ENCODE results near the gene ARID1B. TPM values are rescaled to one million over a fixed set of nuclear protein-coding genes. Genes with fewer than 3 reads are reported as not detected.

Gene ARID1B
- total and polyA plus RNA-seq, 2 of the 4 experiments (the other 2 are of a cell fraction) = 14.5 to 20.1 TPM

DNA sequence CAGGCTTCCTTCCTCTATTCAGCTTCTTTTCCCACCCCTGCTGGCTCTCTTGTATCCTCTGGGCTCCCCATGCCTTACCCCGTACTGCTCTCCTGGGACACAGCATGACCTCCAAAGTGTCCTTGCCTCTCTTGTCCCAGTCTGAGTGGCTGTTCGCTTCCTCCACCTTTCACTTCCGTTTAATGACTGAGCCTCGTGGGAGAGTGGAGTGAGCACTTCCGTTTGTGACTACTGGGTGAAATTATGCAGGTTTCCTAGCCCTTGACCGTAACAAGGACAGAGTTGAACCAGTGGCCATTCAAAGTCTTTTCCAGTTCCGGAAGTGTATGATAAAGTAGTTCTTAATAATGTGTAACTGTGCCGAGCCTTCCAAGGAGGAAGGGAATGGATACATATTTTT is 109.2 kb downstream of the ARID1B start:
- H4K20me1 ChIP-seq (ENCODE audit: insufficient read depth, low read length) = peaks cover 31% of the 10 kb centered on the region
- no peak overlapping the region for H4K8ac ChIP-seq (ENCODE audit: low read depth in 2 of 2, low read length in 2 of 2)
- CTCF ChIA-PET = no interaction called here
- TF ChIP-seq, protein P1, sequence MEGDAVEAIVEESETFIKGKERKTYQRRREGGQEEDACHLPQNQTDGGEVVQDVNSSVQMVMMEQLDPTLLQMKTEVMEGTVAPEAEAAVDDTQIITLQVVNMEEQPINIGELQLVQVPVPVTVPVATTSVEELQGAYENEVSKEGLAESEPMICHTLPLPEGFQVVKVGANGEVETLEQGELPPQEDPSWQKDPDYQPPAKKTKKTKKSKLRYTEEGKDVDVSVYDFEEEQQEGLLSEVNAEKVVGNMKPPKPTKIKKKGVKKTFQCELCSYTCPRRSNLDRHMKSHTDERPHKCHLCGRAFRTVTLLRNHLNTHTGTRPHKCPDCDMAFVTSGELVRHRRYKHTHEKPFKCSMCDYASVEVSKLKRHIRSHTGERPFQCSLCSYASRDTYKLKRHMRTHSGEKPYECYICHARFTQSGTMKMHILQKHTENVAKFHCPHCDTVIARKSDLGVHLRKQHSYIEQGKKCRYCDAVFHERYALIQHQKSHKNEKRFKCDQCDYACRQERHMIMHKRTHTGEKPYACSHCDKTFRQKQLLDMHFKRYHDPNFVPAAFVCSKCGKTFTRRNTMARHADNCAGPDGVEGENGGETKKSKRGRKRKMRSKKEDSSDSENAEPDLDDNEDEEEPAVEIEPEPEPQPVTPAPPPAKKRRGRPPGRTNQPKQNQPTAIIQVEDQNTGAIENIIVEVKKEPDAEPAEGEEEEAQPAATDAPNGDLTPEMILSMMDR (conservative IDR thresholded peaks at IDR 0.05; ENCODE audit: low read depth, low read length) = no peak
- TF ChIP-seq, protein P2, sequence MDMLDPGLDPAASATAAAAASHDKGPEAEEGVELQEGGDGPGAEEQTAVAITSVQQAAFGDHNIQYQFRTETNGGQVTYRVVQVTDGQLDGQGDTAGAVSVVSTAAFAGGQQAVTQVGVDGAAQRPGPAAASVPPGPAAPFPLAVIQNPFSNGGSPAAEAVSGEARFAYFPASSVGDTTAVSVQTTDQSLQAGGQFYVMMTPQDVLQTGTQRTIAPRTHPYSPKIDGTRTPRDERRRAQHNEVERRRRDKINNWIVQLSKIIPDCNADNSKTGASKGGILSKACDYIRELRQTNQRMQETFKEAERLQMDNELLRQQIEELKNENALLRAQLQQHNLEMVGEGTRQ (IDR thresholded peaks at IDR 0.05; ENCODE audit: low read depth, low read length) = no peak
- TF ChIP-seq NFE2L2 (IDR thresholded peaks at IDR 0.05; ENCODE audit: low read depth, low read length) (no peak), CEBPB (IDR thresholded peaks at IDR 0.05; ENCODE audit: low read depth, low read length) (no peak), MAZ (IDR thresholded peaks at IDR 0.05; ENCODE audit: borderline replicate concordance, low read depth, low read length) (no peak), SMC3 (IDR thresholded peaks at IDR 0.05; ENCODE audit: low read depth, low read length) (no peak), FOS (IDR thresholded peaks at IDR 0.05; ENCODE audit: low read depth, low read length) (no peak), RCOR1 (IDR thresholded peaks at IDR 0.05; ENCODE audit: insufficient replicate concordance, low read length) (no peak), ELK1 (IDR thresholded peaks at IDR 0.05; ENCODE audit: borderline replicate concordance, low read depth, low read length) (no peak), MXI1 (IDR thresholded peaks at IDR 0.05; ENCODE audit: borderline replicate concordance, low read depth, low read length) (no peak), POLR2A (IDR thresholded peaks at IDR 0.05; ENCODE audit: low read depth, low read length) (no peak), CHD1 (IDR thresholded peaks at IDR 0.05; ENCODE audit: low read depth, low read length) (no peak), RAD21 (IDR thresholded peaks at IDR 0.05; ENCODE audit: low read length) (no peak)
- DNase-seq (no peak), ATAC-seq (ENCODE audit: low read depth) (no peak)
- H3K18ac ChIP-seq (ENCODE audit: low read depth, low read length) = no peak overlapping the region
- H3K9ac ChIP-seq (ENCODE audit: low read depth, low read length) = no peak overlapping the region
- H3K23ac ChIP-seq (ENCODE audit: low read depth, low read length) = no peak overlapping the region
- in situ Hi-C loops (cut with MboI; ENCODE audit: low sequenced_read_pairs) = no loop called here
- POLR2A ChIA-PET (ENCODE audit: unreplicated experiment) = no interaction called here
- no peak overlapping the region for H2AK5ac ChIP-seq (ENCODE audit: low read depth, low read length)
- peak overlapping the region; percentile 17; the same call in 1 of the 2 replicates for H3K4ac ChIP-seq (ENCODE audit: low read depth, low read length)
- H3K56ac ChIP-seq (ENCODE audit: extremely low read depth, insufficient read depth, low read length) = no peak overlapping the region
- dilution Hi-C loops (cut with HindIII; ENCODE audit: low sequenced_read_pairs, unreplicated experiment) = no loop called here
- no peaks in the 10 kb centered on the region for H3K27me3 ChIP-seq (ENCODE audit: control insufficient read depth, insufficient read depth, low read length)
- H3K4me3 ChIP-seq (ENCODE audit: insufficient read depth, low read depth, low read length) = no peak overlapping the region
- intact Hi-C loops (cut with micrococcal nuclease) = loop anchor here (5.0 kb wide), 1 partner anchor 36 kb away; no protein-coding TSS in a partner anchor
- peaks cover 10% of the 10 kb centered on the region for H3K4me1 ChIP-seq (ENCODE audit: control insufficient read depth, insufficient read depth, low read length)
- H2AK9ac ChIP-seq (replicated peaks; ENCODE audit: low read depth, low read length, poor library complexity) = no peak overlapping the region
- peaks cover 47 to 67% of the 10 kb centered on the region in 2 experiments for H3K79me1 ChIP-seq (ENCODE audit: low read depth in 1 of 2, low read length in 2 of 2)
- H2BK120ac ChIP-seq (ENCODE audit: low read depth, low read length) = no peak overlapping the region
- H2AFZ ChIP-seq (replicated peaks; ENCODE audit: low read length, poor library complexity) = peak overlapping the region; percentile 4
- peaks cover 5% of the 10 kb centered on the region; the same call in 1 of the 2 replicates for H3K9me1 ChIP-seq (ENCODE audit: insufficient read depth, low read length)
- H3K36me3 ChIP-seq (ENCODE audit: control insufficient read depth, insufficient read depth, low read length) = no peaks in the 10 kb centered on the region
- H4K91ac ChIP-seq (ENCODE audit: insufficient read depth, low read depth, low read length) = no peak overlapping the region
- no peak overlapping the region for H2BK5ac ChIP-seq (ENCODE audit: low read depth, low read length, poor library complexity, severe bottlenecking)
- no peak overlapping the region for H2BK15ac ChIP-seq (ENCODE audit: low read depth, low read length)
- H3K14ac ChIP-seq (replicated peaks; ENCODE audit: low read depth, low read length) = peak overlapping the region; percentile 19; the same call in 1 of the 2 replicates
- 100% methylated on average over 1 of the region's 8 CpGs; no CpG with 5 or more reads in 1 of the 2 experiments for WGBS, 2 experiments (ENCODE audit: extremely low coverage in 2 of 2, insufficient read length in 1 of 2)
- no peak overlapping the region for H3K27ac ChIP-seq (ENCODE audit: insufficient read depth, low read length)
- no peak overlapping the region for H2BK20ac ChIP-seq (ENCODE audit: low read depth, low read length)
- no peaks in the 10 kb centered on the region for H3K9me3 ChIP-seq (ENCODE audit: control insufficient read depth, insufficient read depth, low read length)
- H3K4me2 ChIP-seq (ENCODE audit: low read depth, low read length) = no peak overlapping the region
- no peak overlapping the region for H4K5ac ChIP-seq (ENCODE audit: low read depth, low read length)
- BruUV-seq (replicated peaks) = no TSS peak

Measured in IMR-90 (cell line).